Thyroid gland (tissue), 4 donors: ENCODE results near the gene CPB2. TPM values are rescaled to one million over a fixed set of nuclear protein-coding genes. Genes with fewer than 3 reads are reported as not detected.

Experiments used
- DNase-seq, 2 donors: peaks; one replicate each; pipeline ENCODE4 v3.0.0-alpha.2; 2019
- H3K27ac ChIP-seq, 3 donors: fragments of 200-600 bp; sonication (generic); 1 replicate in 2 of 3; 2 replicates in 1 of 3; pipeline ENCODE4 v1.5.1; 2016 to 2019; ENCODE audit warnings: mild to moderate bottlenecking in 1 of 3, moderate library complexity in 1 of 3
- H3K27me3 ChIP-seq: fragments of 200-600 bp; sonication (generic); one replicate; pipeline ENCODE4 v1.5.1; 2019
- H3K36me3 ChIP-seq, 2 donors: fragments of 200-600 bp; sonication (generic); one replicate each; pipeline ENCODE4 v1.5.1; 2016 to 2019
- H3K4me1 ChIP-seq, 2 donors: fragments of 200-600 bp; sonication (generic); one replicate each; pipeline ENCODE4 v1.5.1; 2017 to 2019
- H3K4me3 ChIP-seq, 3 donors: fragments of 200-600 bp; sonication (generic); replicated peaks in 1 of 3; 1 replicate in 2 of 3; 2 replicates in 1 of 3; pipeline ENCODE4 v1.5.1; 2016; ENCODE audit warnings: mild to moderate bottlenecking in 1 of 3
- H3K9me3 ChIP-seq: fragments of 200-600 bp; sonication (generic); one replicate; pipeline ENCODE4 v1.5.1; 2017
- POLR2A ChIP-seq, 2 donors: fragments of 450-650 bp; IDR thresholded peaks; one replicate each; pipeline ENCODE4 v1.6.1; 2017; ENCODE audit warnings: antibody characterized with exemption in 2 of 2, mild to moderate bottlenecking in 2 of 2, moderate library complexity in 1 of 2
- WGBS, 2 donors: methylation state at CpG; one replicate each; pipeline ENCODE4 v1.1.5; 2017; 5-methylcytosine and 5-hydroxymethylcytosine counted together
- intact Hi-C: fragments of 100-400 bp; cut with DNase I; formaldehyde crosslinking; loops from one replicate; pipeline ENCODE4 v1.15.1; 2023
- total RNA-seq, 4 donors: library from RNA; depleted of rRNA; stranded (reverse); fragments of >200 nt; gene quantifications; one replicate each; pipeline ENCODE4 v1.2.3, GENCODE V29; 2016
- TF ChIP-seq, protein P1 (sequence below), 6 experiments: fragments of 200-600 bp in 3 of 6; fragments of 450-650 bp in 3 of 6; sonication (generic) in 3 of 6; IDR thresholded peaks; one replicate each; pipeline ENCODE4 v1.5.1; 2016 to 2019; ENCODE audit warnings: antibody characterized with exemption in 6 of 6, mild to moderate bottlenecking in 2 of 6, inconsistent platforms in 1 of 6, moderate library complexity in 1 of 6

Gene CPB2
- total RNA-seq, 4 donors from 2014 or later = 0.67 to 0.83 TPM; not detected in 2

DNA sequence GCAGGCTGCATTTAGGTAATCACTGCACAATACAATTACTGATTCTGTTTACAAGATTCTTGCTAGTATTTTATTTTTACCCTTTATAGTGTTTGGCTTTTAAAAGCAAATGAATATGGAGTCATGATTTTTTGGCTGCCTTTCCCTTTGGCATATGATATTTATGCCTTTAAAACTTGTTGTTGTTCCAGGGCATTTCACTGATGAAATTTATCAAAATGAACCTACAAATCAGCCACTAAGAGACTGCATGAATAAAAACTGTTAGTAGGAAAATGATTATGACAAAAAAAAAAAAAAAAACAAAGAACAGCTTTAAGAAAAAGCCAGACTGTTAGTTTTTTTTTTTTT lies 2.6 kb downstream of the CPB2 start:
- Histone ChIP-seq H3K9me3 (no peaks in the 10 kb centered on the region), H3K27me3 (no peaks in the 10 kb centered on the region), H3K4me3 (no peak overlapping the region), H3K27ac (no peak overlapping the region), H3K36me3 (no peaks in the 10 kb centered on the region), H3K4me1 (no peaks in the 10 kb centered on the region)
- intact Hi-C loops = no loop called here
- no peak for DNase-seq
- no peak for TF ChIP-seq POLR2A (IDR thresholded peaks at IDR 0.05)
- TF ChIP-seq, protein P1, sequence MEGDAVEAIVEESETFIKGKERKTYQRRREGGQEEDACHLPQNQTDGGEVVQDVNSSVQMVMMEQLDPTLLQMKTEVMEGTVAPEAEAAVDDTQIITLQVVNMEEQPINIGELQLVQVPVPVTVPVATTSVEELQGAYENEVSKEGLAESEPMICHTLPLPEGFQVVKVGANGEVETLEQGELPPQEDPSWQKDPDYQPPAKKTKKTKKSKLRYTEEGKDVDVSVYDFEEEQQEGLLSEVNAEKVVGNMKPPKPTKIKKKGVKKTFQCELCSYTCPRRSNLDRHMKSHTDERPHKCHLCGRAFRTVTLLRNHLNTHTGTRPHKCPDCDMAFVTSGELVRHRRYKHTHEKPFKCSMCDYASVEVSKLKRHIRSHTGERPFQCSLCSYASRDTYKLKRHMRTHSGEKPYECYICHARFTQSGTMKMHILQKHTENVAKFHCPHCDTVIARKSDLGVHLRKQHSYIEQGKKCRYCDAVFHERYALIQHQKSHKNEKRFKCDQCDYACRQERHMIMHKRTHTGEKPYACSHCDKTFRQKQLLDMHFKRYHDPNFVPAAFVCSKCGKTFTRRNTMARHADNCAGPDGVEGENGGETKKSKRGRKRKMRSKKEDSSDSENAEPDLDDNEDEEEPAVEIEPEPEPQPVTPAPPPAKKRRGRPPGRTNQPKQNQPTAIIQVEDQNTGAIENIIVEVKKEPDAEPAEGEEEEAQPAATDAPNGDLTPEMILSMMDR (IDR thresholded peaks at IDR 0.05) = no peak

- no peak overlapping the region for H3K27ac ChIP-seq
- intact Hi-C loops = no loop called here
- H3K27me3 ChIP-seq = no peaks in the 10 kb centered on the region
- no peak for DNase-seq
- H3K36me3 ChIP-seq = no peaks in the 10 kb centered on the region
- WGBS, 2 donors = 68 to 71% methylated on average over 8 of the region's 8 CpGs
- no peaks in the 10 kb centered on the region for H3K9me3 ChIP-seq
- no peak for TF ChIP-seq POLR2A (IDR thresholded peaks at IDR 0.05)
- TF ChIP-seq, protein P1 (IDR thresholded peaks at IDR 0.05) = no peak
- H3K4me1 ChIP-seq = no peaks in the 10 kb centered on the region
- H3K4me3 ChIP-seq = no peak overlapping the region
These were observed 3.2 kb downstream of the CPB2 start for GRCh38 chr13:46101484-46102254.

- Histone ChIP-seq H3K9me3 (no peaks in the 10 kb centered on the region), H3K36me3 (no peaks in the 10 kb centered on the region), H3K4me1 (no peaks in the 10 kb centered on the region), H3K4me3 (no peak overlapping the region), H3K27me3 (no peaks in the 10 kb centered on the region), H3K27ac (no peak overlapping the region)
- intact Hi-C loops = no loop called here
- TF ChIP-seq, protein P1 (IDR thresholded peaks at IDR 0.05) = no peak
- no peak for TF ChIP-seq POLR2A (IDR thresholded peaks at IDR 0.05)
- 80 to 81% methylated on average over 4 of the region's 4 CpGs for WGBS, 2 donors
- DNase-seq = no peak
These were observed 3.8 kb downstream of the CPB2 start for GRCh38 chr13:46101002-46101401.

- 82 to 91% methylated on average over 1 of the region's 1 CpG for WGBS, 2 donors
- H3K27ac ChIP-seq = no peak overlapping the region
- intact Hi-C loops = no loop called here
- DNase-seq = no peak
- no peak overlapping the region for H3K4me3 ChIP-seq
- H3K36me3 ChIP-seq = no peaks in the 10 kb centered on the region
- no peak for TF ChIP-seq POLR2A (IDR thresholded peaks at IDR 0.05)
- TF ChIP-seq, protein P1 (IDR thresholded peaks at IDR 0.05) = no peak
- H3K4me1 ChIP-seq = no peaks in the 10 kb centered on the region
- H3K27me3 ChIP-seq = no peaks in the 10 kb centered on the region
- no peaks in the 10 kb centered on the region for H3K9me3 ChIP-seq
These were observed 4.5 kb downstream of the CPB2 start for GRCh38 chr13:46100191-46100815.

DNA sequence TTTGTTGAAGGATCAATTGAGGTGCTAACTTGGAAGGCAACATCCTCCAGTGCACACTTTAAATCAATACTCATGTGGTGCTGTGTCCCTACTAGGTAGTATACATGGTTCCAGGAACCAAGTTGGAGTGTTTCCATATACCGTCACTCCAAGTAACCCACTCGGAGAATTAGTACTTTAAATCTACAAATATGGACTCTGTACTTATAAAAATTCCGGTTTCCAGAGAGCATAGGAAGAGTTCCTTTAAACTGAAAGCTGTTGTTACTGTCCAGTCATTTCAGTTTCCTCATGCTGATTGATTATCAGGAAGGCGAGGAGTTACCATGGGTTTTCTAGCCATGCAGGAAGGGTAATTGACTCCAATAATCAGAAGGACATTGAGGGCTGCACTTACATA lies 7.2 kb downstream of the CPB2 start:
- WGBS, 2 donors = 92 to 93% methylated on average over 4 of the region's 4 CpGs
- no peak overlapping the region for H3K4me3 ChIP-seq
- no peak for DNase-seq
- H3K27ac ChIP-seq = no peak overlapping the region
- H3K36me3 ChIP-seq = no peaks in the 10 kb centered on the region
- intact Hi-C loops = no loop called here
- no peaks in the 10 kb centered on the region for H3K4me1 ChIP-seq
- TF ChIP-seq, protein P1 (IDR thresholded peaks at IDR 0.05) = no peak
- no peak for TF ChIP-seq POLR2A (IDR thresholded peaks at IDR 0.05)
- no peaks in the 10 kb centered on the region for H3K27me3 ChIP-seq
- no peaks in the 10 kb centered on the region for H3K9me3 ChIP-seq
